Middle frontal gyrus (tissue), 1 donor: Measurements from ENCODE around the gene DLST.

ENCODE experiments used
- DNase-seq: peaks from one replicate; pipeline ENCODE4 v3.0.0-alpha.2; 2015; ENCODE audit warnings: low spot score; ENCODE audit errors: extremely low spot score

Gene DLST

GRCh38 chr14:74881431-74882102 lies at the start of gene DLST:
DLST (plus strand) TSS chr14:74881916; CDS start chr14:74881954, 38 bp downstream.
- DNase-seq = peak; percentile 73

GRCh38 chr14:74832849-74833248 lies 48.9 kb upstream of the DLST start:
- DNase-seq = no peak

- DNase-seq = no peak
Observed at GRCh38 chr14:74834692-74835392, 46.9 kb upstream of the DLST start.

- no peak for DNase-seq
Observed at GRCh38 chr14:74835645-74836250, 46.0 kb upstream of the DLST start.

- DNase-seq = no peak
Observed at GRCh38 chr14:74836251-74836960, 45.3 kb upstream of the DLST start.

- DNase-seq = no peak
Observed at GRCh38 chr14:74838166-74838565, 43.5 kb upstream of the DLST start.

- DNase-seq = no peak
Observed at GRCh38 chr14:74840603-74841030, 41.1 kb upstream of the DLST start.

GRCh38 chr14:74841230-74842207 lies 40.2 kb upstream of the DLST start:
- no peak for DNase-seq

- DNase-seq = no peak
Observed at GRCh38 chr14:74843653-74844052, 38.1 kb upstream of the DLST start.

GRCh38 chr14:74846168-74846567 lies 35.5 kb upstream of the DLST start:
- no peak for DNase-seq

- no peak for DNase-seq
Observed at GRCh38 chr14:74846968-74847665, 34.6 kb upstream of the DLST start.

GRCh38 chr14:74848768-74849167 lies 32.9 kb upstream of the DLST start:
- DNase-seq = no peak

- no peak for DNase-seq
Observed at GRCh38 chr14:74852922-74853530, 28.7 kb upstream of the DLST start.

GRCh38 chr14:74853581-74853980 lies 28.1 kb upstream of the DLST start:
- no peak for DNase-seq

GRCh38 chr14:74855021-74855420 lies 26.7 kb upstream of the DLST start:
- no peak for DNase-seq

GRCh38 chr14:74855945-74856344 lies 25.8 kb upstream of the DLST start:
- DNase-seq = no peak

GRCh38 chr14:74856366-74856765 lies 25.4 kb upstream of the DLST start:
- DNase-seq = no peak

GRCh38 chr14:74858022-74858421 lies 23.7 kb upstream of the DLST start:
- DNase-seq = no peak

- DNase-seq = no peak
Observed at GRCh38 chr14:74859757-74860552, 21.8 kb upstream of the DLST start.
